WERI-Rb-1 (cell line): ENCODE results near the gene RNF121.

ENCODE experiments used
- DNase-seq: peaks from one replicate; pipeline ENCODE4 v3.0.0-alpha.2; 2020
- H3K27ac ChIP-seq: fragments of 250-450 bp; sonication (Bioruptor Pico); 2 replicates; pipeline ENCODE4 v1.5.1; 2020; ENCODE audit warnings: mild to moderate bottlenecking, moderate library complexity
- H3K27me3 ChIP-seq: fragments of 250-450 bp; sonication (Bioruptor Pico); 2 replicates; pipeline ENCODE4 v1.5.1; 2021; ENCODE audit warnings: mild to moderate bottlenecking, low read depth, moderate library complexity; ENCODE audit not compliant: insufficient read depth, severe bottlenecking
- H3K36me3 ChIP-seq: fragments of 250-450 bp; sonication (Bioruptor Pico); 2 replicates; pipeline ENCODE4 v1.5.1; 2020; ENCODE audit warnings: mild to moderate bottlenecking, moderate library complexity
- H3K4me3 ChIP-seq: 2 replicates; pipeline ENCODE4 v1.5.1; 2011; ENCODE audit warnings: low read depth, mild to moderate bottlenecking, control low read depth, low read length
- H3K9me3 ChIP-seq: fragments of 250-450 bp; sonication (Bioruptor Pico); 2 replicates; pipeline ENCODE4 v1.5.1; 2021; ENCODE audit warnings: mild to moderate bottlenecking, moderate library complexity; ENCODE audit not compliant: severe bottlenecking
- CTCF ChIP-seq: IDR thresholded peaks from 2 replicates; pipeline ENCODE4 v1.5.1; 2011; ENCODE audit warnings: low read depth, mild to moderate bottlenecking, control low read depth, inconsistent platforms, low read length

The RNF121 gene

GRCh38 chr11:71990701-71991100 lies 61.9 kb downstream of the RNF121 start:
- Histone ChIP-seq H3K4me3 (no peak overlapping the region), H3K9me3 (no peaks in the 10 kb centered on the region), H3K27me3 (no peaks in the 10 kb centered on the region), H3K27ac (no peak overlapping the region), H3K36me3 (peaks cover 39% of the 10 kb centered on the region)
- TF ChIP-seq CTCF = no peak
- no peak for DNase-seq

GRCh38 chr11:71991494-71991893 lies 62.6 kb downstream of the RNF121 start:
- no peak for DNase-seq
- Histone ChIP-seq H3K9me3 (no peaks in the 10 kb centered on the region), H3K27ac (no peak overlapping the region), H3K4me3 (no peak overlapping the region), H3K27me3 (no peaks in the 10 kb centered on the region), H3K36me3 (peaks cover 34% of the 10 kb centered on the region)
- no peak for TF ChIP-seq CTCF

- no peak for DNase-seq
- no peak for TF ChIP-seq CTCF
- H3K27me3 ChIP-seq = no peaks in the 10 kb centered on the region
- H3K36me3 ChIP-seq = peaks cover 31% of the 10 kb centered on the region
- no peaks in the 10 kb centered on the region for H3K9me3 ChIP-seq
- no peak overlapping the region for H3K4me3 ChIP-seq
- H3K27ac ChIP-seq = no peak overlapping the region
These were observed 63.4 kb downstream of the RNF121 start for GRCh38 chr11:71992136-71992730.

GRCh38 chr11:71994786-71995185 lies 65.9 kb downstream of the RNF121 start:
- DNase-seq = no peak
- no peaks in the 10 kb centered on the region for H3K27me3 ChIP-seq
- no peak overlapping the region for H3K4me3 ChIP-seq
- H3K27ac ChIP-seq = no peak overlapping the region
- TF ChIP-seq CTCF = no peak
- H3K36me3 ChIP-seq = peaks cover 28% of the 10 kb centered on the region
- no peaks in the 10 kb centered on the region for H3K9me3 ChIP-seq

GRCh38 chr11:71995726-71996291 lies 67.0 kb downstream of the RNF121 start:
- no peak for DNase-seq
- Histone ChIP-seq H3K36me3 (peaks cover 24% of the 10 kb centered on the region), H3K9me3 (no peaks in the 10 kb centered on the region), H3K27ac (no peak overlapping the region), H3K27me3 (no peaks in the 10 kb centered on the region), H3K4me3 (no peak overlapping the region)
- no peak for TF ChIP-seq CTCF

GRCh38 chr11:71996517-71996916 lies 67.7 kb downstream of the RNF121 start:
- Histone ChIP-seq H3K27ac (no peak overlapping the region), H3K4me3 (no peak overlapping the region), H3K9me3 (no peaks in the 10 kb centered on the region), H3K36me3 (peaks cover 26% of the 10 kb centered on the region), H3K27me3 (no peaks in the 10 kb centered on the region)
- no peak for DNase-seq
- no peak for TF ChIP-seq CTCF
